HuH-7.5 (cell line): ENCODE measurements around the gene IQCK.
A peak's percentile ranks its signal among the peaks of the same experiment; 100 is the strongest.

Source experiments
- DNase-seq: peaks from one replicate; pipeline ENCODE4 v3.0.0; 2011; ENCODE audit warnings: low spot score

IQCK gene

DNA sequence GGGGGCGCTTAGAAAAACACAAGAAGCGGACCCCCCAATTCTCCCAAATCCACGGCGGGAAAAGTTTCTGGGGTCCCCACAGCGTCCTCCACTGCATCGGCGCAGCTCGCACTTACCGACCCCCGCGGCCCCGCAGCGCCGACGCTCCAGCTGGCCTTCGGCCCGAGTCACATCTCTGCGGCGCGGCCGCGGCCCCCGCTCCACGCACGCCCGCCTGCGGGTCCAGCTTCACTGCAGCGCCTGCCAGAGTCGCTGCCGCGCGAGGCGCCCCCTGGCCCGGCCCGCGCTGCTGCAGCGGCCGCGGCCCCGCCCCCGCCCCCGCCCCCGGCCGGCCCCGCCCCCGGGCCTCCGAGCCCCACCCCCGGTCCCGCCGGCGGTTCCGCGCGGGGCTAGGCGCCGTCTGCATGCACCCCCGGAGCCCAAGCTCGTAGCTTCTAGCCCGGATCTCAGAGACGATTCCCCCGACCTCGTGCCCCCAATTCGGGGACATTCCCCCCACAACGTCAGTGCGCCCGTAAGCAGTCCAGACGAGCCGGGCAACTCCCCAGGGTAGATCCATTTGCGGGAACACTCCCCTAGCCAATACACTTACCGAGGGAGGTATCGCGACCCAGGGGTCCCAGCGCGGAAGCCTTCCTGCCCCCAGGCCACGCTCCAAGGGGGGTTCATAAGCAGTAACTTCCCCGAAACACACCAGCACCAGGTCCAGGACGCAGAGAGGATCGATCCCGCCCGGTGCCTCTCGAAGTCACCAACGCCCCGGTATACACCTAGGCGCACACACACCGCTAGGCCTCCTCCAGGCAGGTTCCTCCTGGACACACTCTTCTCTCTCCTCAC is 166.8 kb downstream of the IQCK start, which contains the start of gene GPRC5B:
TSS of gene GPRC5B (minus strand) at position 238 of the 840 bp plus-strand sequence. CDS start 12,003 bp downstream, outside the sequence.
- peak; percentile 46 for DNase-seq

DNA sequence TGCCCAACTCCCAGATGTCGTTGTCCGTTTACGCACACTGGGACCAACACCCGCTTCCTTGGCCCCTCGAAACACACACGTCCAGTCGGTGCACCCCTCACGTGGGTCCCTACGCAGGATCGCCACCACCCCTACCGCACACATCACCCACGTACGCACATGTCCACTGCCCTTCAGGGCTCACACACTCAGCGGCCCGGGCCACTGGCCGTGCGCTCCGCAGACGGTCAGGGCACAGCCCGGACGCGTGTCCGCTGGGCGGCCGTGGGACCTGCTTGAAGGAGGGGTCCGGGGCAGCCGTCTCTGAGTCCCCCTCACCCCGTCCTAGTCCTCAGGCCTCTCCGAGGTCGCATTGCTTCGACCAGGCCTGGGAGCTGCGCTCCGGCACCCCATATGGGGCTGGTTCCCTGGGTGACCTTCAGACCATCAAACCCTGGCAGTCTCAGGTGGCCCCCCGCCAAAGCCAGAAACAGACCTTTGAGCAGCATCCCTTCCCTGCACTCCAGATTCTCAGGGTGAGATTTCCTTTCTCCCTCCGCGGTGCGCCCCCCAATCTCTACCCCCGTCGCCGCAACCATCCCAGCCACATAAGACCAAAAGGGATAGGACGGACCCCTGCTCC is 167.5 kb downstream of the IQCK start:
- no peak for DNase-seq

DNA sequence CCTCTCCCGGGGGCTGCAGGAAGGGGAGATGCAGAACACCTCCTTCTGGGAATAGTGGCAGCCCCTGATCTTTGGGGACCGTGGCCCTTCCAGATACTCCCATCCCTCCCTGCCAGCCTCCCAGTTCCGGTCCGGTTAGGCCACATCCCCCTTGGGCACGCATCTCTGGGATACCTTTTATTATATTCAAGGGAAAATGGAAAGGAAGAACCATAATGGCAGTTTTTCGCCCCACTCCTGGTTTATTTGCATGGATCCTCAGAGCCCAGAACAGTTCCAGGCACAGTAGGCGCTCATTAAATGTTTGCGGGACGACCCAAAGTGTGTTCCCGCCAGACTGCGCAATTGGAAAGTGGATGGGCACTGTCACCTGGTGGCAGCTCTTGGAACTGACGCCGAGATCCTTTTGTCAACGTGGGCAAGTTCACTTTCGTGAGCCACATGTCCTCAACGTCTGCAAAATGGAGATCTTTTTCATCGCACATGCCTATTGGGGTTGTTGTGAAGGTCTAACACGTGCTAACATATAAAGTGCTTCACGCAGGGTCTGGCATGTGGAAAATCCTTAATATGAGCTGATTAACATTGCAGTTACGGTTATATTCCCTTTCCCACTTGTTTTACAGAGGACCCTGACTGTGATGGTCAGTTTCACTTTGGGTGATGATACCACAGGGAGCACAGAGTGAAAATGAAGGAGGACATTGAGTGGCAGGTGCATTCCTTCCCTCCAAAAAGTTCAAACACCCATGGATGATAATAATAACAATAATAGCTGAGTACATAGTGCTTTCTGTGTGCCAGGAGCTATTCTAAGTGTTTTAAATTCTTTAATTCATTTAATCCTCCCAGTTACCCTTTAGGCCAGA is 168.2 kb downstream of the IQCK start:
- DNase-seq = peak; percentile 20

DNA sequence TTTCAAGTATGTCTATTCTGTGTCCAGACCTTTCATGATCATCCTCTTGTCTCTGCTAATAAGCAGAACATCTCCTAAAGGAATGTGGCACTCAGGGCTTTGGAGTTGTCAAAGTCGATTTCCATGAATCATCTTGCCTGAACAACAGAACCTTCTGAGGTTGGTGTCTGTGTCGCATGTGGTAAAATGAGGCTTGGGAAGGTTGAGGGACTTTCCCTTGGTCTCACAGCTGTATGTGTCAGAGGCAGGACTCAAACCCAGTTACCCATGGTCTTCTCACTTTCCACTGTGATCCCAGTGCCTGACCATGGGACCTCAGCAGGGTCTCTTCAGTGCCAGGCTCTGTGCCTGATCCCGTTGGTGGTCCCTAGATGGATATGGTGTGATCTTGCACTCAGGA is 170.8 kb downstream of the IQCK start:
- DNase-seq = no peak

DNA sequence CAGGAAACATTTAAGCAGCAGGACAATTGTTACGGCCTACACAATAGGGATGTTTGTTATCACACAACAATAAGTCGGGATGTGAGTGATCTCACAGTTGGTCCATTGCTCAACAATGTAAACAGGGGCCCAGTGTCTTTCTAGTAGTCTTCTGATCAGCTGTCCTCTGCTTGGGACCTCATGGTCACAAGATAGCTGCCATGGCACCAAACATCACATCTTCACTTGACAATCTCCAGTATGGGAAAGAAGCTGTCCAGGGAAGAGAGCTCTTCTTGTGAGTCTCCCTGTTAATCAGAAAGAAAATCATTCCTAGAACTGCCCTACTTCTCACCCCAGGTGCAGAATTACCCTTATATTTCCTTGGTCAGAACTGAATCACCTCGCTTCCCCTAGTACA is 172.8 kb downstream of the IQCK start:
- DNase-seq = no peak

DNA sequence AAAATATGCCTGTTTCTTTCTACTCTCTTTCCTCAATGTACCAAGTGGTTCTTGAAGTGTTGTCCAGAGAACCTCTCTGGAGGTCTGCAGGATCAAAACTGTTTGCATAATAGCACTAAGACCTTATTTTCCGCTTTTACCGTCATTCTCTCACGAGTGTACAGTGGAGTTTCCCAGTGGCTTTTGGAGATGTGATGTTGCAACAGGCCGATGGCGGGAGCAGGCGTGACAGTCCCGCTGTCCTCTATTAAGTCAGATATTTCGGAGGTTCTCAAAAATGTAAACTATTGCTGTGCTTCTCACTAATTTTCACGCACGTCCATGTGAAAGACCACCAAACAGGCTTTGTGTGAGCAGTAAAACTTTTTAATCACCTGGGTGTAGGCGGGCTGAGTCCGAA is 174.8 kb downstream of the IQCK start:
- DNase-seq = no peak

DNA sequence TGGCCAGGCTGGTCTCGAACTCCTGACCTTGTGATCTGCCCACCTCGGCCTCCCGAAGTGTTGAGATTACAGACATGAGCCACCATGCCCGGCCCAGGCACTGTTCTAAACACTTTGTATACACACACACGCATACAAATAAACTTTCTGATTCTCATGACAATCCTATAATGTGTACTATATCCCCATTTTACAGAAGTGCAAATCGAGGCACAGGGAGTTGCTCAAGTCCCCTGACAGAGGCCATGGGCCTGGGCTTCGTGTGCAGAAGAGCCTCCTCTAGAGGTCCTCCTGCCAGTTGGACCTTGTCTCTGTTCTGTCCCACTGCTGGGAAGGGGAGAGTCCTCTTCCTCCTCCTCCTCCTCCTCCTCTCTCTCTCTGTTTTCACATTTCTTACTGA is 176.5 kb downstream of the IQCK start:
- DNase-seq = no peak

DNA sequence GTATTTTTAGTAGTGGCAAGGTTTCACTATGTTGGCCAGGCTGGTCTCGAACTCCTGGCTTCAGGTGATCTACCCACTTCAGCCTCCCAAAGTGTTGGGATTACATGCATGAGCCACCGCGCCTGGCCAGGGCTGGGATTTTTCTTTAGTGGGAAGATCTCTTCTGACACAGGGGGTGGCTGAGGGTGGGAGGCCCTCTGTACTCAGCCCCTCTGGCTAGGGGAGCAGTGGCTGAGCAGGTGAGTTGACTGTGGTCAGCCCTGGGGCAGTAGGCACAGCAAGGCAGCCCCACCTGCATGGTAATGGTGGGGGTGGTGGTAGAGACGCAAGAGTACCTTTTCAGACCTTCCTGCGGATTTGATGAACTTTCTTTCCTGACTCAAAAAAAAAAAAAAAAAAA is 178.9 kb downstream of the IQCK start:
- no peak for DNase-seq

DNA sequence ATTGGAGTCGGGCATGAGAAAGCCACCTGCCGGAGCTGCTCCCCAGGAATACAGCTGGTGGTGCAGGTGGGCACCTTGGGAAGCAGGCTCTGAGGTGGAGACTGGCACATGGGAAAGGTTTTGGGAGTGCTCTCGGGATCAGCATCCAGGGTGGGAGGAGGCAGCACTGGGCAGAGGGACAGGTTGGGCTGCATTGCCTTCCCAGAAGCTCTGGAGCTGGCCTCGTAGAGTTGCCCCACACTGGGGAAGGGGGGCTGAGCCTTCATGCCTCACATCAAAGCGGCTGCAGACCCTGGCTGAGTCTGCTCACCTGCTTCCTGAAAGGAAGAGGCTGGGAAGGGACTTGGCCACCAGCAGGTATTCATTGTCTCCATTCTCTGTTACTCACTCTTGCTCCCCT is 180.1 kb downstream of the IQCK start:
- DNase-seq = no peak

DNA sequence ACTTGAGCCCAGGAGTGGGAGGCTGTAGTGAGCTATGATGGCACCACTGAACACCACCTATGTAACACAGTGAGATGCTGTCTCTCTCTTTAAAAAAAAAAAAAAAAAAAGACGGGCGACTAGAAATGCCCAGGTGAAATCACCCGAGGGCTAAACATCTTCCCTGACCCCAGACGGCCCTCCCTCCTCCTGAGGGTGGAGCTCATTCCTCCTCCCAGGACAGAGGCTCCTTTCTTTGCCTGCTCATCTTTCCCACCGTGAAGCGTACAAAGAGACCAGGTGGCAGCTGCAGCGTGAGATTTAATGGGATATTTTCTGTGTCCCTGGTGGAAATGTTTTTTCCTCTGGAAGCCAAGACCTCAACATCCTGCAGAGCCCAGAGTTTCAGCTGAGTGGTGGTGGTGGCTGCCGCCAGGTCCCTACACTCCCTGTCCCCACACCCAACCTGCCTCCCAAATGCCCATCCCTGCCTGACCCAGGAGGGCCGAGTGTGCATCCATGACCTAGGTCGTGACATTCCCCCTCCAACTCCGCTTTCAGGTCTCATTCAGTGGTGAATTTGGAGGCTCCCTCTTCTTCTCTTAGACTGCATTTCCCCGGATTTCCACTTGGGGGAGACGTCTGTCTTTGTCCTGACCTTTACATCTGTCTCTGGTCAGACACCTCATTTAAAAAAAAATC is 181.0 kb downstream of the IQCK start:
- peak; percentile 25 for DNase-seq

DNA sequence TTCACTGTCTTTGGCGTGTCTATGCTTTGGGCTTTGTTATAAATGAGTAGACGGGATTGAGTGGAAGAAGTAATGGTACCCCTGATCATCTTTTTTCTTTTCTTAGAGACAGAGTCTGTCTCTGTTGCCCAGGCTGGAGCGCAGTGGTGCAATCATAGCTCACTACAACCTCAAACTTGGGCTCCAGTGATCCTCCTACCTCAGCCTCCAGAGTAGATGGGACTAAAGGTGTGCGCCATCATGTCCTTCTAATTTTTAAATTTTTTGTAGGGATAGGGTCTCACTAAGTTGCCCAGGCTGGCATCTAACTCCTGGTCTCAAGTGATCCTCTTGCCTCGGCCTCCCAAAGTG is 181.5 kb downstream of the IQCK start:
- no peak for DNase-seq

DNA sequence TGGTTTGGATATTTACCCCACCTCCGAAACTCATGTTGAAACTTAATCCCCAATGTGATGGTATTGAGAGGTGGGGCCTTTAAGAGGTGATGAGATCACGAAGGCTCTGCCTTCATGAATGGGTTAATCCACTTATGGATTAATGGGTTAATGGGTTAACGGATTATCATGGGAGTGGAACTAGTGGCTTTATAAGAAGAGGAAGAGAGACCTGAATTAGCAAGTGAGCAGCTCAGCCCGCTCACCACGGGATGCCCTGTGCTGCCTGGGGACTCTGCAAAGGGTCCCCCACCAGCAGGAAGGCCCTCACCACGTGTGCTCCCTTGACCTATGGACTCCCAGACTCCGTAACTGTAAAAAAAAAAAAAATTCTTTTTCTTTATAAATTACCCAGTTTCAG is 183.1 kb downstream of the IQCK start:
- no peak for DNase-seq

DNA sequence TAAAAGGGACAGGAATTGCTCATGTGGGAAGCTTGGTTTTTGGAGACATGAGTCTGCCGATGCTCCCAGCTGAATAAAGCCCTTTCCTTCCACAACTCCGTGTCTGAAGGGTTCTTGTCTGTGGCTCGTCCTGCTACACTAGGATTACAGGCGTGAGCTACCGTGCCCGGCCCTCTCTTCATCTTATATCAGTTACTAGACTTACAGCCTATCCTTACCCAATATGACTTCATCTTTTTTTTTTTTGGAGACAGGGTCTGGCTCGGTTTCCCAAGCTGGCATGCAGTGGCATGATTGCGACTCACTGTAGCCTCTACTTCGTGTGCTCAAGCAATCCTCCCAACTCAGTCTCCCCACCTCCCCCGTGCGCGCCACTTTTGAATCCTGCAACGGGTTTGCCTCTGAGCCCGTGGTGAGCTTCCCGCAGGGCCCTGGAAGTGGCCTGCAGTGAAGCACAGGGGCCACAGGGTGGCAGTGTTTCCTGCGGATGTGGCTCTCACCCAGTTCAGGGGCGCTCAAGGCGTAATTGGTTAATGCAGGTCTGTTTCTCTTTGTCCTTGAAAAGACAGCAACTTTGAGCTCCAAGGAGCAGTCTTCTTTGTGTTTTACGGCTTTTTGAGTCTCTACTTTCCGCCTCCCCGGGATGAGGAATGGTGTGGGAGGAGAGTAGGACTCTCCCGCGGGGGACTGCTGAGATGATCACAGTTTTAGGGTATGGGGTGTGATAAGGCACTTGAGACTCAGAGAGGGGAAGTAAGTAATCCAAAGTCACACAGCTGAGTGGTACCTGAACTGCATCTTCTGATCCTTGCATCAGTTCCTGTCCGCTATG is 189.3 kb downstream of the IQCK start:
- peak; percentile 61 for DNase-seq
